H1 (cell line): ENCODE measurements around the gene CNTNAP1. TPM values are rescaled to one million over a fixed set of nuclear protein-coding genes. Genes with fewer than 3 reads are reported as not detected.

Source experiments
- CTCF ChIA-PET: fragments of 300-600 bp; sonication (Branson Sonifier 250); formaldehyde crosslinking; loops from one replicate; lab custom pipeline; 2021; ENCODE audit not compliant: partially characterized antibody; lab: Charles Lee
- POLR2A ChIA-PET: fragments of 300-600 bp; sonication (Branson Sonifier 250); formaldehyde crosslinking; loops from one replicate; lab custom pipeline; 2021; ENCODE audit warnings: inconsistent platforms; ENCODE audit not compliant: partially characterized antibody; lab: Charles Lee
- DNase-seq, 2 experiments: peaks; one replicate each; pipeline versions ENCODE4 v3.0.0 to v3.0.0-alpha.2; 2010 to 2022; ENCODE audit warnings: low spot score in 2 of 2, low read depth in 1 of 2, mixed read lengths in 1 of 2
- FAIRE-seq: peaks from 2 replicates; lab custom pipeline; 2011; peaks lifted over from hg19 to GRCh38; lab: Jason Lieb, UNC
- H2AFZ ChIP-seq: 2 replicates; pipeline ENCODE4 v1.8.1; 2012; ENCODE audit warnings: low read length, inconsistent platforms
- H2AK5ac ChIP-seq: 2 replicates; pipeline ENCODE4 v1.6.1; 2013; ENCODE audit warnings: low read depth, low read length
- H2BK120ac ChIP-seq: replicated peaks from 2 replicates; pipeline ENCODE3; 2013; ENCODE audit warnings: low read depth, low read length, inconsistent platforms
- H2BK12ac ChIP-seq: 2 replicates; pipeline ENCODE4 v1.6.1; 2013; ENCODE audit warnings: low read depth, low read length
- H2BK15ac ChIP-seq: 2 replicates; pipeline ENCODE4 v1.6.1; 2013; ENCODE audit warnings: low read length
- H2BK20ac ChIP-seq: 2 replicates; pipeline ENCODE4 v1.6.1; 2013; ENCODE audit warnings: low read length
- H2BK5ac ChIP-seq: 2 replicates; pipeline ENCODE4 v1.6.1; 2013; ENCODE audit warnings: low read depth, low read length
- H3K14ac ChIP-seq: 2 replicates; pipeline ENCODE4 v1.6.1; 2013; ENCODE audit warnings: inconsistent platforms; ENCODE audit not compliant: insufficient read length
- H3K18ac ChIP-seq: 2 replicates; pipeline ENCODE4 v1.6.1; 2013; ENCODE audit warnings: low read length; ENCODE audit errors: extremely low read depth
- H3K23ac ChIP-seq: 2 replicates; pipeline ENCODE4 v1.6.1; 2013; ENCODE audit warnings: inconsistent platforms; ENCODE audit not compliant: insufficient read length
- H3K23me2 ChIP-seq: 2 replicates; pipeline ENCODE4 v1.6.1; 2013; ENCODE audit warnings: low read depth, low read length
- H3K27ac ChIP-seq: 2 replicates; pipeline ENCODE4 v1.6.1; 2011; ENCODE audit warnings: low read depth, low read length, inconsistent platforms
- H3K27me3 ChIP-seq, 4 experiments: replicated peaks in 1 of 4; 1 replicate in 1 of 4; 2 replicates in 3 of 4; pipeline versions ENCODE4 v1.6.1 to v1.8.1; 2011 to 2013; ENCODE audit warnings: low read length in 3 of 4, mild to moderate bottlenecking in 3 of 4, inconsistent platforms in 2 of 4, mixed read lengths in 2 of 4, moderate library complexity in 1 of 4; ENCODE audit not compliant: control insufficient read depth in 3 of 4, insufficient read depth in 3 of 4; ENCODE audit errors: extremely low read depth in 1 of 4
- H3K36me3 ChIP-seq, 4 experiments: 2 replicates each; pipeline versions ENCODE4 v1.6.1 to v1.8.1; 2011 to 2013; ENCODE audit warnings: mild to moderate bottlenecking in 4 of 4, low read length in 3 of 4, moderate library complexity in 2 of 4, control low read depth in 1 of 4, inconsistent platforms in 1 of 4; ENCODE audit not compliant: insufficient read depth in 4 of 4, control insufficient read depth in 2 of 4
- H3K4ac ChIP-seq: replicated peaks from 2 replicates; pipeline ENCODE3; 2013; ENCODE audit warnings: low read length, low read depth, mixed read lengths, inconsistent platforms; ENCODE audit not compliant: insufficient read length
- H3K4me1 ChIP-seq, 4 experiments: replicated peaks in 1 of 4; 1 replicate in 1 of 4; 2 replicates in 3 of 4; pipeline versions ENCODE4 v1.6.1 to v1.8.1; 2011 to 2013; ENCODE audit warnings: low read length in 3 of 4, inconsistent platforms in 2 of 4, mixed read lengths in 1 of 4; ENCODE audit not compliant: insufficient read depth in 4 of 4, control insufficient read depth in 3 of 4
- H3K4me2 ChIP-seq, 2 experiments: 2 replicates each; pipeline versions ENCODE4 v1.6.1 to v1.8.1; 2011 to 2013; ENCODE audit warnings: low read depth in 2 of 2, low read length in 2 of 2, control low read depth in 1 of 2, inconsistent platforms in 1 of 2, mild to moderate bottlenecking in 1 of 2; ENCODE audit not compliant: insufficient read depth in 1 of 2
- H3K4me3 ChIP-seq, 4 experiments: fragments of 200-600, 300-600 bp in 1 of 4; sonication (generic), shearing (Covaris generic), sonication (Bioruptor Twin) in 1 of 4; 2 replicates each; pipeline versions ENCODE4 v1.5.1 to v1.8.1; 2011 to 2016; ENCODE audit warnings: low read length in 4 of 4, low read depth in 3 of 4, control low read depth in 2 of 4, inconsistent platforms in 2 of 4, mild to moderate bottlenecking in 2 of 4, mixed read lengths in 1 of 4, moderate library complexity in 1 of 4; ENCODE audit not compliant: insufficient read depth in 2 of 4; ENCODE audit errors: extremely low read depth in 1 of 4
- H3K56ac ChIP-seq: replicated peaks from 2 replicates; pipeline ENCODE3; 2013; ENCODE audit warnings: low read depth, mild to moderate bottlenecking, mixed read lengths, low read length, inconsistent platforms; ENCODE audit not compliant: insufficient read length
- H3K79me1 ChIP-seq: 2 replicates; pipeline ENCODE4 v1.6.1; 2013; ENCODE audit warnings: low read depth, low read length, control low read depth
- H3K79me2 ChIP-seq, 2 experiments: 2 replicates each; pipeline versions ENCODE4 v1.6.1 to v1.8.1; 2012 to 2013; ENCODE audit warnings: low read length in 2 of 2, mild to moderate bottlenecking in 2 of 2, inconsistent platforms in 1 of 2; ENCODE audit not compliant: insufficient read depth in 2 of 2, control insufficient read depth in 1 of 2
- H3K9ac ChIP-seq, 4 experiments: replicated peaks in 1 of 4; 1 replicate in 1 of 4; 2 replicates in 3 of 4; pipeline versions ENCODE4 v1.6.1 to v1.8.1; 2011 to 2013; ENCODE audit warnings: low read depth in 3 of 4, low read length in 3 of 4, control low read depth in 2 of 4, mild to moderate bottlenecking in 2 of 4, moderate library complexity in 2 of 4, inconsistent platforms in 1 of 4; ENCODE audit errors: extremely low read depth in 1 of 4
- H3K9me3 ChIP-seq, 2 experiments: 2 replicates each; pipeline versions ENCODE4 v1.6.1 to v1.8.1; 2012 to 2013; ENCODE audit warnings: mild to moderate bottlenecking in 2 of 2, moderate library complexity in 2 of 2, control low read depth in 1 of 2, inconsistent platforms in 1 of 2, low read depth in 1 of 2, low read length in 1 of 2, mixed read lengths in 1 of 2; ENCODE audit not compliant: insufficient read depth in 2 of 2
- H4K20me1 ChIP-seq, 2 experiments: replicated peaks in 1 of 2; 2 replicates each; pipeline versions ENCODE3 to v1.8.1; 2011 to 2013; ENCODE audit warnings: inconsistent platforms in 2 of 2, low read length in 2 of 2, mild to moderate bottlenecking in 1 of 2; ENCODE audit not compliant: insufficient read depth in 2 of 2, control insufficient read depth in 1 of 2
- H4K5ac ChIP-seq: 2 replicates; pipeline ENCODE4 v1.6.1; 2013; ENCODE audit warnings: low read length, low read depth, mixed read lengths, inconsistent platforms; ENCODE audit not compliant: insufficient read length
- H4K8ac ChIP-seq: 2 replicates; pipeline ENCODE4 v1.8.0; 2013; ENCODE audit warnings: mild to moderate bottlenecking, moderate library complexity, low read length, inconsistent platforms; ENCODE audit not compliant: insufficient read depth; ENCODE audit errors: extremely low read depth
- H4K91ac ChIP-seq: replicated peaks from 2 replicates; pipeline ENCODE3; 2013; ENCODE audit warnings: low read length, mixed read lengths, inconsistent platforms; ENCODE audit not compliant: insufficient read length
- CTBP2 ChIP-seq: IDR thresholded peaks from 2 replicates; pipeline ENCODE4 v1.7.0; 2011; ENCODE audit warnings: borderline replicate concordance, mild to moderate bottlenecking, moderate library complexity, mixed read lengths, low read length; ENCODE audit not compliant: insufficient read depth, insufficient read length
- GTF2F1 ChIP-seq: IDR thresholded peaks from 2 replicates; pipeline ENCODE4 v1.6.1; 2012; ENCODE audit warnings: low read depth, low read length, improper control_type of control experiment, borderline replicate concordance
- WGBS, 2 experiments: shearing (Covaris generic) in 1 of 2; methylation state at CpG; one replicate each; pipeline versions ENCODE4 v1.1.6 to v1.1.7; 2013 to 2015; ENCODE audit warnings: low lambda C conversion rate in 2 of 2, mixed read lengths in 2 of 2, inconsistent platforms in 1 of 2, low coverage in 1 of 2, missing lambda C conversion rate in 1 of 2; ENCODE audit not compliant: insufficient replicate concordance in 2 of 2, insufficient coverage in 1 of 2, insufficient read length in 1 of 2; ENCODE audit errors: extremely low coverage in 1 of 2, missing lambda C conversion rate in 1 of 2; 5-methylcytosine and 5-hydroxymethylcytosine counted together
- polyA plus RNA-seq, 7 experiments: library from polyadenylated mRNA; depleted of rRNA in 3 of 7; stranded (reverse) in 5 of 7; unstranded in 2 of 7; fragments of >200 nt in 5 of 7; fragments of 200-250 nt in 2 of 7; gene quantifications; 1 replicate in 5 of 7; 2 replicates in 1 of 7; 4 replicates in 1 of 7; pipeline versions ENCODE4 v1.2.1 to v1.2.3, GENCODE V29; 2011 to 2013; ENCODE audit warnings: missing spikeins in 2 of 7, mixed read lengths in 2 of 7
- total RNA-seq: library from RNA; stranded (reverse); fragmentation: NEBNext Ultra II Directional; extraction: Animal tissue kit (Norgen Biotek cat#: 25700); gene quantifications from 2 replicates; pipeline ENCODE4 v1.2.1, GENCODE V29; 2021
- TF ChIP-seq, protein P1 (sequence below): IDR thresholded peaks from 2 replicates; pipeline ENCODE4 v1.6.1; 2012; ENCODE audit warnings: inconsistent platforms

CNTNAP1 gene
- total and polyA plus RNA-seq, 2 of the 8 experiments (the other 6 are each of a cell fraction or from before 2014, with no cell fraction given) = 4.7 to 10.0 TPM

- Histone ChIP-seq H2BK15ac (no peak overlapping the region), H3K18ac (no peak overlapping the region; the same call in 1 of the 2 replicates), H3K79me2 (no peaks in the 10 kb centered on the region), H3K4me3 (peak overlapping the region in 3 of 4 experiments; percentile 32 to 82 (median 38); a peak in 6 of 8 replicates), H3K23ac (no peak overlapping the region), H4K91ac (peak overlapping the region; percentile 42), H2BK20ac (no peak overlapping the region), H3K9ac (no peak overlapping the region), H4K8ac (peak overlapping the region; percentile 57), H2AFZ (no peak overlapping the region), H3K4ac (peak overlapping the region; percentile 63), H2AK5ac (no peak overlapping the region), H2BK12ac (no peak overlapping the region), H3K27me3 (peaks cover 2 to 45% (median 33%) of the 10 kb centered on the region in 4 experiments), H3K36me3 (peaks cover 0 to 17% (median 0%) of the 10 kb centered on the region in 4 experiments; a peak in 4 of 8 replicates), H2BK120ac (no peak overlapping the region), H3K4me2 (peak overlapping the region; percentile 58 to 88), H3K27ac (no peak overlapping the region), H3K79me1 (no peaks in the 10 kb centered on the region), H4K5ac (no peak overlapping the region), H2BK5ac (no peak overlapping the region), H3K14ac (no peak overlapping the region), H3K4me1 (peaks cover 0 to 53% (median 34%) of the 10 kb centered on the region in 4 experiments; a peak in 6 of 7 replicates), H4K20me1 (peaks cover 3 to 17% of the 10 kb centered on the region in 2 experiments), H3K23me2 (peaks cover 30% of the 10 kb centered on the region), H3K9me3 (no peaks in the 10 kb centered on the region), H3K56ac (no peak overlapping the region)
- no peak for DNase-seq
- 58% methylated on average over 29 of the region's 30 CpGs; no CpG with 5 or more reads in 1 of the 2 experiments for WGBS, 2 experiments
- FAIRE-seq = no peak
- ChIA-PET POLR2A (interaction anchor here (1.0 to 14.0 kb wide), 6 partner anchors 9 to 272 kb away, joined by 3 to 239 read pairs (median 8); partner anchors contain the start of genes PSMC3IP and TUBG2), CTCF (interaction anchor here (0.6 to 4.8 kb wide), 18 partner anchors 10 to 631 kb away, joined by 3 to 40 read pairs (median 4); partner anchors contain the start of genes CNTNAP1, PSMC3IP, TUBG1 and TUBG2)
- no peak for TF ChIP-seq GTF2F1
- TF ChIP-seq CTBP2 = no peak
- TF ChIP-seq, protein P1, sequence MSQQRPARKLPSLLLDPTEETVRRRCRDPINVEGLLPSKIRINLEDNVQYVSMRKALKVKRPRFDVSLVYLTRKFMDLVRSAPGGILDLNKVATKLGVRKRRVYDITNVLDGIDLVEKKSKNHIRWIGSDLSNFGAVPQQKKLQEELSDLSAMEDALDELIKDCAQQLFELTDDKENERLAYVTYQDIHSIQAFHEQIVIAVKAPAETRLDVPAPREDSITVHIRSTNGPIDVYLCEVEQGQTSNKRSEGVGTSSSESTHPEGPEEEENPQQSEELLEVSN = peak; percentile 63; the same call in 1 of the 2 replicates
These were observed 9.0 kb upstream of the CNTNAP1 start for GRCh38 chr17:42673266-42673884.
